Measurements from ENCODE around the gene IL24.

The IL24 gene

GRCh38 chr1:206915030-206915735 is 17.9 kb downstream of the IL24 start:
- no peak overlapping the region for H3K4me3 ChIP-seq (ENCODE audit: low read length)
- no peak overlapping the region for H3K27ac ChIP-seq (ENCODE audit: low read depth, low read length)
- peaks cover 54% of the 10 kb centered on the region for H3K27me3 ChIP-seq (ENCODE audit: control insufficient read depth, low read length)
- no peaks in the 10 kb centered on the region for H3K4me1 ChIP-seq (ENCODE audit: control insufficient read depth, low read length)
- H3K36me3 ChIP-seq (ENCODE audit: control insufficient read depth, low read length), result no peaks in the 10 kb centered on the region
- no peaks in the 10 kb centered on the region for H3K79me2 ChIP-seq (ENCODE audit: control insufficient read depth, low read length)
- TF ChIP-seq CTCF (IDR thresholded peaks at IDR 0.05; ENCODE audit: low read depth, low read length, poor library complexity, severe bottlenecking) (no peak), EZH2phosphoT487 (IDR thresholded peaks at IDR 0.05; ENCODE audit: borderline replicate concordance, low read length) (no peak)
- no peaks in the 10 kb centered on the region for H4K20me1 ChIP-seq (ENCODE audit: control insufficient read depth, insufficient read depth, low read depth, low read length)
- no peaks in the 10 kb centered on the region for H3K9me3 ChIP-seq (ENCODE audit: control insufficient read depth, insufficient read depth, low read length)
- H3K4me2 ChIP-seq (ENCODE audit: low read length), result no peak overlapping the region
- H3F3A ChIP-seq (ENCODE audit: control insufficient read depth, insufficient read depth), result no peaks in the 10 kb centered on the region
- H3K9me2 ChIP-seq (replicated peaks; ENCODE audit: control insufficient read depth, low read length), result no peaks in the 10 kb centered on the region

- H3K4me1 ChIP-seq (ENCODE audit: control insufficient read depth, low read length), result peaks cover 8% of the 10 kb centered on the region
- TF ChIP-seq EZH2phosphoT487 (IDR thresholded peaks at IDR 0.05; ENCODE audit: borderline replicate concordance, low read length) (no peak), CTCF (IDR thresholded peaks at IDR 0.05; ENCODE audit: low read depth, low read length, poor library complexity, severe bottlenecking) (no peak)
- no peak overlapping the region for H3K27ac ChIP-seq (ENCODE audit: low read depth, low read length)
- no peaks in the 10 kb centered on the region for H3K9me2 ChIP-seq (replicated peaks; ENCODE audit: control insufficient read depth, low read length)
- H3K36me3 ChIP-seq (ENCODE audit: control insufficient read depth, low read length), result no peaks in the 10 kb centered on the region
- no peak overlapping the region for H3K4me2 ChIP-seq (ENCODE audit: low read length)
- H3K9me3 ChIP-seq (ENCODE audit: control insufficient read depth, insufficient read depth, low read length), result no peaks in the 10 kb centered on the region
- no peaks in the 10 kb centered on the region for H3F3A ChIP-seq (ENCODE audit: control insufficient read depth, insufficient read depth)
- H3K27me3 ChIP-seq (ENCODE audit: control insufficient read depth, low read length), result peaks cover 56% of the 10 kb centered on the region
- no peaks in the 10 kb centered on the region for H3K79me2 ChIP-seq (ENCODE audit: control insufficient read depth, low read length)
- no peak overlapping the region for H3K4me3 ChIP-seq (ENCODE audit: low read length)
- no peaks in the 10 kb centered on the region for H4K20me1 ChIP-seq (ENCODE audit: control insufficient read depth, insufficient read depth, low read depth, low read length)
These were observed 18.9 kb downstream of the IL24 start for GRCh38 chr1:206916000-206916709.

- Histone ChIP-seq H3K4me1 (ENCODE audit: control insufficient read depth, low read length) (peaks cover 27% of the 10 kb centered on the region), H4K20me1 (ENCODE audit: control insufficient read depth, insufficient read depth, low read depth, low read length) (no peaks in the 10 kb centered on the region), H3K9me3 (ENCODE audit: control insufficient read depth, insufficient read depth, low read length) (no peaks in the 10 kb centered on the region), H3K27ac (ENCODE audit: low read depth, low read length) (no peak overlapping the region), H3K79me2 (ENCODE audit: control insufficient read depth, low read length) (no peaks in the 10 kb centered on the region), H3K9me2 (replicated peaks; ENCODE audit: control insufficient read depth, low read length) (no peaks in the 10 kb centered on the region), H3F3A (ENCODE audit: control insufficient read depth, insufficient read depth) (no peaks in the 10 kb centered on the region), H3K4me2 (ENCODE audit: low read length) (no peak overlapping the region), H3K27me3 (ENCODE audit: control insufficient read depth, low read length) (peaks cover 42% of the 10 kb centered on the region), H3K4me3 (ENCODE audit: low read length) (no peak overlapping the region), H3K36me3 (ENCODE audit: control insufficient read depth, low read length) (no peaks in the 10 kb centered on the region)
- TF ChIP-seq EZH2phosphoT487 (IDR thresholded peaks at IDR 0.05; ENCODE audit: borderline replicate concordance, low read length) (no peak), CTCF (IDR thresholded peaks at IDR 0.05; ENCODE audit: low read depth, low read length, poor library complexity, severe bottlenecking) (no peak)
These were observed 20.8 kb downstream of the IL24 start for GRCh38 chr1:206918076-206918475.

Measured in DOHH2 (cell line).